Measurements from ENCODE around the gene ULK4.

ULK4 gene

DNA sequence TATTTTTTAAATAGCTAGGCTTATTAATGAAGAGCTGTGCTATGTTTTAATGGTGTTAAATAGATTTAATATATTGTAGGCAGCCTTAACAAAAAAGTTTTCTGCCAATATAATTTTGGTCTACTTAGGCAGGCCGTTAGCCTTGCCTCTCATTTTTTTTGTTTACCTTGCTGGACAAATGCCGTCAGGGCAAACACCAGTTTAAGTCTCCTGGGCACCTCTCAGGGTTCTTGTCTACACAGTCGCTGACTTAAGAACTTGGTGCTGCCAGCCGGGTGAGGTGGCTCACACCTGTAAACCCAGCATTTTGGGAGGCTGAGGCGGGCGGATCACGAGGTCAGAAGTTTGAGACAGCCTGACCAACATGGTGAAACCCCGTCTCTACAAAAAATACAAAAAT lies 153.3 kb downstream of the ULK4 start:
- H3K27me3 ChIP-seq (ENCODE audit: insufficient read depth, low read length, poor library complexity), result no peaks in the 10 kb centered on the region
- H3K36me3 ChIP-seq (ENCODE audit: insufficient read depth, low read length), result no peaks in the 10 kb centered on the region
- TF ChIP-seq CTCF (IDR thresholded peaks at IDR 0.05; ENCODE audit: borderline replicate concordance, extremely low read depth, low read length, poor library complexity, severe bottlenecking) (no peak), EZH2 (IDR thresholded peaks at IDR 0.05; ENCODE audit: borderline replicate concordance, low read depth, low read length, severe bottlenecking) (no peak)

GRCh38 chr3:41808152-41808551 lies 153.8 kb downstream of the ULK4 start:
- no peak for ATAC-seq (ENCODE audit: insufficient read depth, low read depth)
- no peak overlapping the region for H3K4me3 ChIP-seq (ENCODE audit: low read depth in 1 of 2, low read length in 2 of 2)

More for the DNA sequence above, 153.3 kb downstream of the ULK4 start:
- Histone ChIP-seq H3K9ac (ENCODE audit: low read depth, low read length) (no peak overlapping the region), H4K20me1 (ENCODE audit: insufficient read depth, low read length) (no peaks in the 10 kb centered on the region), H3K9me3 (ENCODE audit: insufficient read depth, low read length, severe bottlenecking) (no peaks in the 10 kb centered on the region), H3K4me1 (ENCODE audit: insufficient read depth, low read length) (no peaks in the 10 kb centered on the region), H3K4me2 (ENCODE audit: insufficient read depth, low read length) (no peak overlapping the region), H2AFZ (ENCODE audit: low read depth, low read length) (no peak overlapping the region), H3K79me2 (ENCODE audit: insufficient read depth, low read length) (no peaks in the 10 kb centered on the region), H3K4me3 (ENCODE audit: low read depth in 1 of 2, low read length in 2 of 2) (no peak overlapping the region), H3K27ac (ENCODE audit: low read length) (no peak overlapping the region)
- ATAC-seq (ENCODE audit: insufficient read depth, low read depth) (no peak), DNase-seq (no peak)

GRCh38 chr3:41794748-41795589 lies 166.9 kb downstream of the ULK4 start:
- DNase-seq (no peak), ATAC-seq (ENCODE audit: insufficient read depth, low read depth) (no peak)
- Histone ChIP-seq H3K4me2 (ENCODE audit: insufficient read depth, low read length) (no peak overlapping the region), H3K9me3 (ENCODE audit: insufficient read depth, low read length, severe bottlenecking) (no peaks in the 10 kb centered on the region), H3K36me3 (ENCODE audit: insufficient read depth, low read length) (no peaks in the 10 kb centered on the region), H3K27ac (ENCODE audit: low read length) (no peak overlapping the region), H3K79me2 (ENCODE audit: insufficient read depth, low read length) (no peaks in the 10 kb centered on the region), H4K20me1 (ENCODE audit: insufficient read depth, low read length) (no peaks in the 10 kb centered on the region), H3K27me3 (ENCODE audit: insufficient read depth, low read length, poor library complexity) (no peaks in the 10 kb centered on the region), H3K9ac (ENCODE audit: low read depth, low read length) (no peak overlapping the region), H3K4me1 (ENCODE audit: insufficient read depth, low read length) (no peaks in the 10 kb centered on the region), H3K4me3 (ENCODE audit: low read depth in 1 of 2, low read length in 2 of 2) (no peak overlapping the region), H2AFZ (ENCODE audit: low read depth, low read length) (no peak overlapping the region)
- TF ChIP-seq EZH2 (IDR thresholded peaks at IDR 0.05; ENCODE audit: borderline replicate concordance, low read depth, low read length, severe bottlenecking) (no peak), CTCF (IDR thresholded peaks at IDR 0.05; ENCODE audit: borderline replicate concordance, extremely low read depth, low read length, poor library complexity, severe bottlenecking) (no peak)

More at GRCh38 chr3:41808152-41808551, 153.8 kb downstream of the ULK4 start:
- DNase-seq, result no peak
- H3K4me2 ChIP-seq (ENCODE audit: insufficient read depth, low read length), result no peak overlapping the region
- TF ChIP-seq EZH2 (IDR thresholded peaks at IDR 0.05; ENCODE audit: borderline replicate concordance, low read depth, low read length, severe bottlenecking), result no peak
- H3K27ac ChIP-seq (ENCODE audit: low read length), result no peak overlapping the region
- H3K27me3 ChIP-seq (ENCODE audit: insufficient read depth, low read length, poor library complexity), result no peaks in the 10 kb centered on the region
- no peaks in the 10 kb centered on the region for H3K79me2 ChIP-seq (ENCODE audit: insufficient read depth, low read length)
- H3K9me3 ChIP-seq (ENCODE audit: insufficient read depth, low read length, severe bottlenecking), result no peaks in the 10 kb centered on the region
- no peaks in the 10 kb centered on the region for H3K36me3 ChIP-seq (ENCODE audit: insufficient read depth, low read length)
- H3K9ac ChIP-seq (ENCODE audit: low read depth, low read length), result no peak overlapping the region
- H3K4me1 ChIP-seq (ENCODE audit: insufficient read depth, low read length), result no peaks in the 10 kb centered on the region
- no peak overlapping the region for H2AFZ ChIP-seq (ENCODE audit: low read depth, low read length)
- no peaks in the 10 kb centered on the region for H4K20me1 ChIP-seq (ENCODE audit: insufficient read depth, low read length)

GRCh38 chr3:41792806-41793205 lies 169.1 kb downstream of the ULK4 start:
- Histone ChIP-seq H3K27ac (ENCODE audit: low read length) (no peak overlapping the region), H3K4me2 (ENCODE audit: insufficient read depth, low read length) (no peak overlapping the region), H4K20me1 (ENCODE audit: insufficient read depth, low read length) (no peaks in the 10 kb centered on the region), H2AFZ (ENCODE audit: low read depth, low read length) (no peak overlapping the region), H3K27me3 (ENCODE audit: insufficient read depth, low read length, poor library complexity) (no peaks in the 10 kb centered on the region), H3K4me1 (ENCODE audit: insufficient read depth, low read length) (no peaks in the 10 kb centered on the region), H3K79me2 (ENCODE audit: insufficient read depth, low read length) (no peaks in the 10 kb centered on the region), H3K9ac (ENCODE audit: low read depth, low read length) (no peak overlapping the region), H3K4me3 (ENCODE audit: low read depth in 1 of 2, low read length in 2 of 2) (no peak overlapping the region), H3K9me3 (ENCODE audit: insufficient read depth, low read length, severe bottlenecking) (no peaks in the 10 kb centered on the region), H3K36me3 (ENCODE audit: insufficient read depth, low read length) (no peaks in the 10 kb centered on the region)
- ATAC-seq (ENCODE audit: insufficient read depth, low read depth) (no peak), DNase-seq (no peak)
- TF ChIP-seq EZH2 (IDR thresholded peaks at IDR 0.05; ENCODE audit: borderline replicate concordance, low read depth, low read length, severe bottlenecking) (no peak), CTCF (IDR thresholded peaks at IDR 0.05; ENCODE audit: borderline replicate concordance, extremely low read depth, low read length, poor library complexity, severe bottlenecking) (no peak)

Measured in DND-41 (cell line).